Measurements from ENCODE around the gene AGAP1.
"Not testable (repeated sequence)": the region's sequence is repeated elsewhere in the genome, so short reads cannot be mapped to it uniquely, and the experiment has no call there.

The AGAP1 gene

GRCh38 chr2:235934774-235935484 is 441.1 kb downstream of the AGAP1 start:
- DNase-seq = no peak

- no peak for DNase-seq
Observed at GRCh38 chr2:235935773-235936172, 441.9 kb downstream of the AGAP1 start.

- no peak for DNase-seq
Observed at GRCh38 chr2:235936493-235936892, 442.6 kb downstream of the AGAP1 start.

- DNase-seq = no peak
Observed at GRCh38 chr2:235937087-235937486, 443.2 kb downstream of the AGAP1 start.

- DNase-seq = no peak
Observed at GRCh38 chr2:235937526-235937925, 443.7 kb downstream of the AGAP1 start.

GRCh38 chr2:235937936-235938335 is 444.1 kb downstream of the AGAP1 start:
- DNase-seq = no peak

- DNase-seq = no peak
Observed at GRCh38 chr2:235938611-235939010, 444.8 kb downstream of the AGAP1 start.

GRCh38 chr2:235939471-235939870 is 445.6 kb downstream of the AGAP1 start:
- DNase-seq = no peak

GRCh38 chr2:235940330-235940729 is 446.5 kb downstream of the AGAP1 start:
- no peak for DNase-seq

- no peak for DNase-seq
Observed at GRCh38 chr2:235944591-235944990, 450.7 kb downstream of the AGAP1 start.

GRCh38 chr2:235945608-235946140 is 451.8 kb downstream of the AGAP1 start:
- DNase-seq = no peak

- DNase-seq = no peak
Observed at GRCh38 chr2:235946590-235946989, 452.7 kb downstream of the AGAP1 start.

GRCh38 chr2:235947055-235947454 is 453.2 kb downstream of the AGAP1 start:
- not testable (repeated sequence) for DNase-seq

GRCh38 chr2:235949567-235950472 is 456.0 kb downstream of the AGAP1 start:
- DNase-seq = no peak

GRCh38 chr2:235950473-235950809 is 456.6 kb downstream of the AGAP1 start:
- no peak for DNase-seq

- DNase-seq = no peak
Observed at GRCh38 chr2:235951493-235951892, 457.6 kb downstream of the AGAP1 start.

GRCh38 chr2:235951982-235952381 is 458.1 kb downstream of the AGAP1 start:
- no peak for DNase-seq

- no peak for DNase-seq
Observed at GRCh38 chr2:235952714-235953113, 458.9 kb downstream of the AGAP1 start.

- DNase-seq = no peak
Observed at GRCh38 chr2:235954281-235954680, 460.4 kb downstream of the AGAP1 start.

GRCh38 chr2:235954888-235955480 is 461.1 kb downstream of the AGAP1 start:
- no peak for DNase-seq

GRCh38 chr2:235955664-235956063 is 461.8 kb downstream of the AGAP1 start:
- no peak for DNase-seq

GRCh38 chr2:235956281-235956970 is 462.6 kb downstream of the AGAP1 start:
- no peak for DNase-seq

- DNase-seq = no peak
Observed at GRCh38 chr2:235957251-235957650, 463.4 kb downstream of the AGAP1 start.
